Measurements from ENCODE around the gene RECK.
"Not testable (repeated sequence)": the region's sequence is repeated elsewhere in the genome, so short reads cannot be mapped to it uniquely, and the experiment has no call there.

The RECK gene

GRCh38 chr9:36154331-36154952 lies 117.7 kb downstream of the RECK start:
- DNase-seq (ENCODE audit: low read depth in 2 of 2) = no peak

- DNase-seq (ENCODE audit: low read depth in 2 of 2) = no peak
Measured at GRCh38 chr9:36156116-36156515, 119.4 kb downstream of the RECK start.

GRCh38 chr9:36158122-36158521 lies 121.4 kb downstream of the RECK start:
- no peak for DNase-seq (ENCODE audit: low read depth in 2 of 2)

GRCh38 chr9:36158917-36159316 lies 122.2 kb downstream of the RECK start:
- no peak for DNase-seq (ENCODE audit: low read depth in 2 of 2)

- not testable (repeated sequence) for DNase-seq (ENCODE audit: low read depth in 2 of 2)
Measured at GRCh38 chr9:36159509-36159908, 122.8 kb downstream of the RECK start.

- DNase-seq (ENCODE audit: low read depth in 2 of 2) = not testable (repeated sequence)
Measured at GRCh38 chr9:36160126-36160525, 123.4 kb downstream of the RECK start.

GRCh38 chr9:36161187-36161586 lies 124.5 kb downstream of the RECK start:
- DNase-seq (ENCODE audit: low read depth in 2 of 2) = no peak

GRCh38 chr9:36162211-36162738 lies 125.6 kb downstream of the RECK start:
- no peak for DNase-seq (ENCODE audit: low read depth in 2 of 2)

GRCh38 chr9:36163049-36163785 lies 126.5 kb downstream of the RECK start:
- DNase-seq (ENCODE audit: low read depth in 2 of 2) = no peak

GRCh38 chr9:36163786-36164170 lies 127.1 kb downstream of the RECK start:
- no peak for DNase-seq (ENCODE audit: low read depth in 2 of 2)

- DNase-seq (ENCODE audit: low read depth in 2 of 2) = no peak
Measured at GRCh38 chr9:36164372-36164771, 127.7 kb downstream of the RECK start.

- no peak for DNase-seq (ENCODE audit: low read depth in 2 of 2)
Measured at GRCh38 chr9:36164989-36165388, 128.3 kb downstream of the RECK start.

- DNase-seq (ENCODE audit: low read depth in 2 of 2) = no peak
Measured at GRCh38 chr9:36165826-36166167, 129.1 kb downstream of the RECK start.

- peak; percentile 58 to 66 for DNase-seq (ENCODE audit: low read depth in 2 of 2)
Measured at GRCh38 chr9:36166168-36166927, 129.6 kb downstream of the RECK start.

- no peak for DNase-seq (ENCODE audit: low read depth in 2 of 2)
Measured at GRCh38 chr9:36169166-36169565, 132.5 kb downstream of the RECK start, which contains the start of gene CCIN. TSS of gene CCIN (plus strand) at chr9:36169388. CDS start at chr9:36169503, 115 bp downstream.

- DNase-seq (ENCODE audit: low read depth in 2 of 2) = no peak
Measured at GRCh38 chr9:36169708-36170107, 133.0 kb downstream of the RECK start.

GRCh38 chr9:36170531-36170930 lies 133.8 kb downstream of the RECK start:
- DNase-seq (ENCODE audit: low read depth in 2 of 2) = no peak

- DNase-seq (ENCODE audit: low read depth in 2 of 2) = no peak
Measured at GRCh38 chr9:36173861-36174260, 137.1 kb downstream of the RECK start.

Data from activated CD8-positive, alpha-beta memory T cell treated with anti-CD3 and anti-CD28 coated beads for 4 hours (primary cell).